CD8-positive, alpha-beta memory T cell (primary cell): ENCODE data around the gene KBTBD2. TPM values are rescaled to one million over a fixed set of nuclear protein-coding genes. Genes with fewer than 3 reads are reported as not detected.
"Not testable (repeated sequence)": the region's sequence is repeated elsewhere in the genome, so short reads cannot be mapped to it uniquely, and the experiment has no call there.

Source experiments
- CTCF ChIA-PET: fragments of 350-600 bp; sonication (Branson Sonifier 250); formaldehyde crosslinking; loops from one replicate; lab custom pipeline; 2021; ENCODE audit warnings: antibody characterized with exemption; lab: Charles Lee
- POLR2A ChIA-PET: fragments of 350-600 bp; sonication (Branson Sonifier 250); formaldehyde crosslinking; loops from one replicate; lab custom pipeline; 2021; ENCODE audit warnings: antibody characterized with exemption; lab: Charles Lee
- DNase-seq, 5 donors: peaks; one replicate each; pipeline versions ENCODE4 v3.0.0 to v3.0.0-alpha.2; 2020 to 2022; ENCODE audit warnings: mixed read lengths in 1 of 5
- H3K27ac ChIP-seq: one replicate; pipeline ENCODE4 v1.7.0; 2013; ENCODE audit warnings: low read depth, mild to moderate bottlenecking, low read length, moderate library complexity
- H3K27me3 ChIP-seq: 2 replicates; pipeline ENCODE4 v1.7.0; 2013; ENCODE audit warnings: low read length, mild to moderate bottlenecking; ENCODE audit not compliant: insufficient read depth, poor library complexity, severe bottlenecking
- H3K36me3 ChIP-seq: 2 replicates; pipeline ENCODE4 v1.7.0; 2013; ENCODE audit warnings: mild to moderate bottlenecking, low read length, moderate library complexity; ENCODE audit not compliant: insufficient read depth
- H3K4me1 ChIP-seq: 2 replicates; pipeline ENCODE4 v1.7.0; 2013; ENCODE audit warnings: mild to moderate bottlenecking, low read length, moderate library complexity; ENCODE audit not compliant: insufficient read depth
- H3K4me3 ChIP-seq: 2 replicates; pipeline ENCODE4 v1.7.0; 2013; ENCODE audit warnings: mild to moderate bottlenecking, low read length
- H3K9me3 ChIP-seq: 2 replicates; pipeline ENCODE4 v1.7.0; 2013; ENCODE audit warnings: mild to moderate bottlenecking, low read length
- H3K27ac Mint-ChIP-seq, 8 donors: one replicate each; pipeline ENCODE4 v1.8.0; 2020 to 2021; ENCODE audit warnings: mixed read lengths in 8 of 8, mild to moderate bottlenecking in 6 of 8, inconsistent platforms in 3 of 8, moderate library complexity in 3 of 8
- H3K27me3 Mint-ChIP-seq, 2 donors: one replicate each; pipeline ENCODE4 v1.8.0; 2020 to 2021; ENCODE audit warnings: mixed read lengths in 2 of 2, mild to moderate bottlenecking in 1 of 2, moderate library complexity in 1 of 2
- H3K36me3 Mint-ChIP-seq, 3 donors: one replicate each; pipeline ENCODE4 v1.8.0; 2020 to 2021; ENCODE audit warnings: mixed read lengths in 3 of 3, inconsistent platforms in 1 of 3, mild to moderate bottlenecking in 1 of 3
- H3K4me1 Mint-ChIP-seq, 3 donors: one replicate each; pipeline ENCODE4 v1.8.0; 2020 to 2021; ENCODE audit warnings: mixed read lengths in 3 of 3, inconsistent platforms in 1 of 3, mild to moderate bottlenecking in 1 of 3
- H3K4me3 Mint-ChIP-seq, 7 donors: one replicate each; pipeline ENCODE4 v1.8.0; 2020 to 2021; ENCODE audit warnings: mixed read lengths in 7 of 7, mild to moderate bottlenecking in 6 of 7, moderate library complexity in 4 of 7, inconsistent platforms in 2 of 7
- H3K9me3 Mint-ChIP-seq, 5 donors: one replicate each; pipeline ENCODE4 v1.8.0; 2020 to 2022; ENCODE audit warnings: mixed read lengths in 5 of 5, mild to moderate bottlenecking in 3 of 5, moderate library complexity in 2 of 5, inconsistent platforms in 1 of 5
- polyA plus RNA-seq: library from polyadenylated mRNA; unstranded; fragments of 300-500 nt; fragmentation: Illumina TruSeq; gene quantifications from one replicate; pipeline ENCODE4 v1.2.3, GENCODE V29; 2021
- total RNA-seq, 2 experiments: library from RNA; stranded (reverse); gene quantifications; one replicate each; pipeline ENCODE4 v1.2.3, GENCODE V29; 2021

The KBTBD2 gene
- total and polyA plus RNA-seq, 3 experiments from 2014 or later: 21.8 to 24.2 (median 21.9) TPM

GRCh38 chr7:32901629-32902028 is 10.1 kb upstream of the KBTBD2 start:
- peaks cover 12% of the 10 kb centered on the region for H3K4me1 ChIP-seq
- ChIA-PET POLR2A (no interaction called here), CTCF (interaction anchor here (1.3 to 1.4 kb wide), 2 partner anchors 9 to 54 kb away, joined by 4 to 5 read pairs; no protein-coding TSS in a partner anchor)
- H3K27ac ChIP-seq: no peak overlapping the region
- no peaks in the 10 kb centered on the region for H3K9me3 ChIP-seq
- no peak overlapping the region for H3K4me3 Mint-ChIP-seq
- DNase-seq: no peak
- peaks cover 9 to 19% (median 13%) of the 10 kb centered on the region in 3 donors for H3K4me1 Mint-ChIP-seq
- no peak overlapping the region for H3K27ac Mint-ChIP-seq
- no peaks in the 10 kb centered on the region for H3K27me3 ChIP-seq
- no peaks in the 10 kb centered on the region for H3K9me3 Mint-ChIP-seq
- H3K27me3 Mint-ChIP-seq: peaks cover 0 to 3% of the 10 kb centered on the region in 2 donors
- no peaks in the 10 kb centered on the region for H3K36me3 ChIP-seq
- peaks cover 0 to 1% (median 0%) of the 10 kb centered on the region in 3 donors for H3K36me3 Mint-ChIP-seq
- H3K4me3 ChIP-seq: no peak overlapping the region

DNA sequence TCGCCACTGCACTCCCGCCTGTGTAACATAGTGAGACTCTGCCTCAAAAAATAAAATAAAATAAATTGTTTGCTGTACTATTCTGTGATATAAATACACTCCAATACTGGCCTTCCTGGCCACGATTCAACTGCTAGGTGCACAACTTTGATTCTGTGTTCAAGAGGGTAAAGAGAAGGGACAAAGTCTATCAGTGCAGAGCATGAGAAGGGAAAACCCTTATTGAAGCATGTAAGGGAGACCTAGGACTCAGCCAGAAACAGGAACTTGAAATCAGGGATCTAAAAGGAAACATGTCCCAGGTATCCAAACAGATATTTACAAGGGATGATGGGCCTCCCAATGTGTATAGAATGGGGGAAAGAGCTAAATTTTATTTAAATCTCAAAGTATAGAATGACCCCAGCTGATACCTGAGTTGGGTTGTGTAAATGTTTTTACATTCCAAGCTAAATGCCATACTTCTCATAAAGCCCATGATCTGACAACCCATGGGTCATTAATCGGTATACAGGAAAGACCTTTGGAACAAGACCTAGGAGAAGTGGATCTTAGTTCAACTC is 9.0 kb upstream of the KBTBD2 start:
- Histone ChIP-seq H3K4me3 (no peak overlapping the region), H3K36me3 (no peaks in the 10 kb centered on the region), H3K9me3 (no peaks in the 10 kb centered on the region), H3K4me1 (peaks cover 12% of the 10 kb centered on the region), H3K27ac (no peak overlapping the region), H3K27me3 (no peaks in the 10 kb centered on the region)
- Mint-ChIP-seq H3K36me3 (peaks cover 0 to 1% (median 0%) of the 10 kb centered on the region in 3 donors), H3K4me3 (no peak overlapping the region), H3K27me3 (peaks cover 0 to 3% of the 10 kb centered on the region in 2 donors), H3K27ac (peak overlapping the region in 2 of 8 donors; percentile 20 to 55), H3K9me3 (no peaks in the 10 kb centered on the region), H3K4me1 (peaks cover 7 to 12% (median 7%) of the 10 kb centered on the region in 3 donors)
- DNase-seq: no peak
- POLR2A ChIA-PET: no interaction called here
- CTCF ChIA-PET: interaction anchor here (1.3 kb wide), 1 partner anchor 53 kb away, joined by 4 read pairs; no protein-coding TSS in a partner anchor

DNA sequence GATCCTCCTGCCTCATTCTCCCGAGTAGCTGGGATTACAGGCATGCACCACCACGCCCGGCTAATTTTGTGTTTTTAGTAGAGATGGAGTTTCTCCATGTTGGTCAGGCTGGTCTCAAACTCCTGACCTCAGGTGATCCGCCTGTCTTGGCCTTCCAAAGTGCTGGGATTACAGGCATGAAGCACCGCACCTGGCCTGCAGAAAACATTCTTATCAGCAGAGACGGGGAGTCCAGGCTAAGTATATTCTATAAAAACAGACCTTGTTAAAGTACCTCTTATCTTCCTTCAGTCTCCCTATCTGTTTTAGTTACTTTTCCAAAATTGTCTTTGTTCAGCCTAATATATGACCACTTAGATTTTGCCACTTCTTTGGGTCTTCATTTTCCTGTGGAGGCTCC is 5.8 kb upstream of the KBTBD2 start:
- H3K36me3 Mint-ChIP-seq, CTCF ChIA-PET, H3K36me3 ChIP-seq, H3K4me3 ChIP-seq, H3K27me3 Mint-ChIP-seq, H3K9me3 ChIP-seq, H3K27ac ChIP-seq, H3K27me3 ChIP-seq, DNase-seq, H3K9me3 Mint-ChIP-seq, POLR2A ChIA-PET: not testable (repeated sequence)
- Mint-ChIP-seq H3K27ac (peak overlapping the region in 1 of 8 donors; percentile 54), H3K4me3 (peak overlapping the region in 1 of 7 donors; percentile 69), H3K4me1 (peaks cover 12 to 17% (median 13%) of the 10 kb centered on the region in 3 donors)
- H3K4me1 ChIP-seq: peaks cover 14% of the 10 kb centered on the region

- Mint-ChIP-seq H3K4me3 (no peak overlapping the region), H3K36me3 (peaks cover 0 to 7% (median 1%) of the 10 kb centered on the region in 3 donors), H3K27me3 (peaks cover 0 to 3% of the 10 kb centered on the region in 2 donors), H3K27ac (no peak overlapping the region), H3K4me1 (peaks cover 13 to 17% (median 17%) of the 10 kb centered on the region in 3 donors), H3K9me3 (no peaks in the 10 kb centered on the region)
- Histone ChIP-seq H3K27me3 (no peaks in the 10 kb centered on the region), H3K27ac (no peak overlapping the region), H3K4me3 (no peak overlapping the region), H3K36me3 (no peaks in the 10 kb centered on the region), H3K4me1 (peaks cover 14% of the 10 kb centered on the region), H3K9me3 (no peaks in the 10 kb centered on the region)
- no peak for DNase-seq
- CTCF ChIA-PET: interaction anchor here (1.1 kb wide), 1 partner anchor 11 kb away, joined by 3 read pairs; no protein-coding TSS in a partner anchor
- POLR2A ChIA-PET: no interaction called here
These were observed 5.2 kb upstream of the KBTBD2 start for GRCh38 chr7:32896564-32897347.

DNA sequence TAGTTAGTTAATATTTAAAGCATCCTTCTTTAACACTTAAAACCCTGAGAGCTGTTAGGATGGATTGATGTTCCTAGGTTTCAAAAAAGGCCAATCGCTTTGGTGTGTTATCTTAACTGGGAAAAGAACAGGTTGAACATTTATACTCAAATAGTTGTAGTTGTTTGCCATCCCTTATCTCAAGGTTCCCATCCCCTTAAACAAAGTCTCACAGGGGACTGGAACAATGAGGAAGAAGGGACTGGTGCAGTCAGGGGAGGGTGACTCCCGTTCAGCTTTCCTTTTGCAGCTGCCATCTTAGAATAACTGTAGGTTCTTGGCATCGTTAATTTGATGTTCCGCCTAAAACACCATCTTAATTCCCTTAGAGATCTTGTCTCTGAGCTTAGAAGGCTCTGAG is 2.6 kb upstream of the KBTBD2 start:
- Histone ChIP-seq H3K9me3 (no peaks in the 10 kb centered on the region), H3K27me3 (no peaks in the 10 kb centered on the region), H3K4me3 (no peak overlapping the region), H3K36me3 (no peaks in the 10 kb centered on the region), H3K4me1 (peaks cover 23% of the 10 kb centered on the region), H3K27ac (no peak overlapping the region)
- peaks cover 21 to 32% (median 31%) of the 10 kb centered on the region in 3 donors for H3K4me1 Mint-ChIP-seq
- ChIA-PET CTCF (interaction anchor here (2.6 to 8.1 kb wide), 3 partner anchors 11 to 49 kb away, joined by 9 to 62 read pairs (median 36); no protein-coding TSS in a partner anchor), POLR2A (no interaction called here)
- peak overlapping the region in 6 of 8 donors; percentile 26 to 100 (median 98) for H3K27ac Mint-ChIP-seq
- H3K36me3 Mint-ChIP-seq: peaks cover 0 to 17% (median 0%) of the 10 kb centered on the region in 3 donors
- DNase-seq: no peak
- peaks cover 3 to 5% of the 10 kb centered on the region in 2 donors for H3K27me3 Mint-ChIP-seq
- peaks cover 0 to 5% (median 0%) of the 10 kb centered on the region in 5 donors for H3K9me3 Mint-ChIP-seq
- peak overlapping the region in 2 of 7 donors; percentile 4 to 8 for H3K4me3 Mint-ChIP-seq

DNA sequence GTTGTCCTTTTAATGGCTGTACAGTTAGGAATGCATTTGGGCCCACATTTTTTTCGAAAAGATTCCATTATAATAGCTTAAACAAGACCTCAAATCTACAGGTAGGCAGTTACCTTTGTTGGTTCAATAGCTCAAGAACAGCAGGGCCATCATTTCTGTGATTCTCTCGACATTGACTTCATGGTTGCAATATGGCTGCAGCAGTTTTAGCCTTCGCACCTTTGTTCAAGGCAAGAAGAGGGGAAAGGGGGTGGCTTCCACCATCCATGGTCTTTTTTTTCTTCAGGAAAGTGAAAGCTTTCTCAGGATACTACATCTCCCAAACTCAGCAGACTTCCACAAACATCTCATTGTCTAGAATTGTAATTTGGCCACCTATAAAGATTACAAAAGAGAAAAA is 2.2 kb upstream of the KBTBD2 start:
- H3K9me3 Mint-ChIP-seq: peaks cover 0 to 5% (median 0%) of the 10 kb centered on the region in 5 donors

DNA sequence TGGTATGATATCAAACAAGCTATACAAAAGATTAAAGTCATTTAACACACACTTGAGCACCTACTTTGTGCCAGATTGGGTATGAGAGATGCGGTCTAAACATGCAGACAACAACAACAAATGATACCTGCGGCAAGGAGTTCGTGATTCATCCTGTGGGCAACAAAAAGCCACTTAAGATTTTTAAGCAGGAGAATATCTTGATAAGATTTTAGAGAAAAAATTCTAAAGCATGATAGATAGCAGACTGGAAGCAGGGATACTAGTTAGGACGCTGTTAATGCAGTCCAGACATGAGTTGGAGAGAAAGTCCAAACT is 1.6 kb upstream of the KBTBD2 start:
- H3K27me3 ChIP-seq: no peaks in the 10 kb centered on the region
- H3K4me1 ChIP-seq: peaks cover 32% of the 10 kb centered on the region
- H3K36me3 Mint-ChIP-seq: peaks cover 0 to 21% (median 0%) of the 10 kb centered on the region in 3 donors
- CTCF ChIA-PET: interaction anchor here (0.9 to 8.1 kb wide), 8 partner anchors 9 to 216 kb away, joined by 3 to 62 read pairs (median 7); partner anchors contain the start of gene RP9
- H3K4me3 ChIP-seq: peak overlapping the region; percentile 90
- no peaks in the 10 kb centered on the region for H3K36me3 ChIP-seq
- peak in 1 of 5 donors; percentile 7 for DNase-seq
- H3K27ac ChIP-seq: peak overlapping the region; percentile 99
- H3K27me3 Mint-ChIP-seq: peaks cover 3 to 5% of the 10 kb centered on the region in 2 donors
- H3K27ac Mint-ChIP-seq: peak overlapping the region; percentile 97 to 100 (median 99)
- POLR2A ChIA-PET: interaction anchor here (1.0 to 3.5 kb wide), 6 partner anchors 10 to 398 kb away, joined by 3 to 31 read pairs (median 6); partner anchors contain the start of genes AVL9 and RP9
- peaks cover 0 to 5% (median 0%) of the 10 kb centered on the region in 5 donors for H3K9me3 Mint-ChIP-seq
- H3K9me3 ChIP-seq: no peaks in the 10 kb centered on the region
- peak overlapping the region; percentile 91 to 99 (median 95) for H3K4me3 Mint-ChIP-seq
- peaks cover 29 to 41% (median 39%) of the 10 kb centered on the region in 3 donors for H3K4me1 Mint-ChIP-seq

More for the DNA sequence above, 2.2 kb upstream of the KBTBD2 start:
- Histone ChIP-seq H3K27me3 (no peaks in the 10 kb centered on the region), H3K4me1 (peaks cover 26% of the 10 kb centered on the region), H3K9me3 (no peaks in the 10 kb centered on the region), H3K36me3 (no peaks in the 10 kb centered on the region), H3K4me3 (no peak overlapping the region), H3K27ac (no peak overlapping the region)
- peaks cover 23 to 35% (median 34%) of the 10 kb centered on the region in 3 donors for H3K4me1 Mint-ChIP-seq
- CTCF ChIA-PET: interaction anchor here (2.6 to 8.1 kb wide), 3 partner anchors 11 to 49 kb away, joined by 9 to 62 read pairs (median 36); no protein-coding TSS in a partner anchor
- peaks cover 3 to 5% of the 10 kb centered on the region in 2 donors for H3K27me3 Mint-ChIP-seq
- peak overlapping the region; percentile 97 to 100 (median 99) for H3K27ac Mint-ChIP-seq
- H3K4me3 Mint-ChIP-seq: peak overlapping the region; percentile 10 to 99 (median 93)
- H3K36me3 Mint-ChIP-seq: peaks cover 0 to 18% (median 0%) of the 10 kb centered on the region in 3 donors
- DNase-seq: no peak
- POLR2A ChIA-PET: interaction anchor here (1.3 to 3.5 kb wide), 3 partner anchors 13 to 215 kb away, joined by 3 to 31 read pairs (median 5); partner anchors contain the start of gene RP9
